IPS-11a (cell line): ENCODE results near the gene C12orf75.
"Not testable (repeated sequence)": the region's sequence is repeated elsewhere in the genome, so short reads cannot be mapped to it uniquely, and the experiment has no call there.

Experiments
- H3K4me3 ChIP-seq: one replicate; pipeline ENCODE4 v1.5.1; 2013; ENCODE audit warnings: low read depth, low read length, control low read depth

C12orf75 gene

DNA sequence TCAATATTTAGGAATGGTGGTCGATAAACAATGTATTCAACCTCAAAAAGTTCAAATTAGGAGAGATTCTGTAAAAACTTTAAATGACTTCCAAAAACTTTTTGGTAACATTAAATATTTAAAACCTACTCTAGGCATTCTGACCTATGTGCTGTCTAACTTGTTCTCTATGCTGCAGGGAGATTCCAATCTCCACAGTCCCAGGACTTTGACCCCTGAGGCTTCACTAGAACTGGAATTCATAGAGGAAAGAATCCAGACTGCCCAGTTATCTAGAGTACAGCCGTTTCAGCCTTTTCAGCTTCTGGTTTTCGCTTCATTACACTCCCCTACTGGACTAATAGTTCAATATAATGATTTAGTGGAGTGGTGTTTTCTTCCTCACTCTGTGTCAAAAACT, 21.1 kb upstream of the C12orf75 start:
- not testable (repeated sequence) for H3K4me3 ChIP-seq

DNA sequence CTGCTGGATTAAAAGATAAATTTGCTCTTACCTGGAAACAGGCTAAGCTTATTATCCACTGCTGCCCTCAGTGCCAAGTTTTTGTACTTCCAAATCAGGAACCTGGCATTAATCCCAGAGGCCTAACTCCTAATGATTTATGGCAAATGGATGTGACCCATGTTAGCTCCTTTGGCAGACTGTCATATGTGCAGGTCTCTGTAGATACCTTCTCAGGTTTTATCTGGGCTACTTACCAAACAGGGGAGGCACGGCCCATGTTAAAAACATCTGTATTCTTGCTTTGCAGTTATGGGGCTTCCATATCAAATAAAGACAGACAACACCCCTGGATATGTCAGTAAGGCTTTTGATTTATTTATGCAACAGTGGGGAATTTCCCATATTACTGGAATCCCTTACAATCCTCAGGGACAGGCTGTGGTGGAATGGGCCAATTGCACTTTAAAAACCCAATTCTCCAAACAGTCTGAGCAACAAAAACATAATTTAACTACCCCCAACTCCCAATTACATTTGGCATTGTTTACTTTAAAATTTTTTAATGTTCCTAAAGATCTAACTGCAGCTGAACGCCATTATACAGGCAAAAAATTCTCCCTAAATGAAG, 19.9 kb upstream of the C12orf75 start:
- not testable (repeated sequence) for H3K4me3 ChIP-seq

DNA sequence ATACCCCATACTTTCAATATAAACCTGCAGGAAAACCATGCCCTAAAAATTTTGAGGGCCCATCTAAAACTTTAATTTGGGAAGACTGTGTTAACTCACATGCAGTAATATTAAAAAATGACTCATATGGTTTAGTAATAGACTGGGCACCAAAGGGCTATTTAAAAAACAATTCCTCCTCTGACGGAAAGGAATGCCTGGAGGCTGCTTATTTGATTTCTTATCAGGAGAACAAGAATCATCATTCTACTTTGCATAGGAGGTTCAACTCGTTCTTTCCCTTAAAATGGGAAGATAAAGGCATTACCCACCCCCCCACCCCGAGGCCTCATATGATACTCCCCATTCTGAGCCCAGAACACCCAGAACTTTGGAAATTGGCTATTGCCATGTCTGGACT, 18.6 kb upstream of the C12orf75 start:
- not testable (repeated sequence) for H3K4me3 ChIP-seq

DNA sequence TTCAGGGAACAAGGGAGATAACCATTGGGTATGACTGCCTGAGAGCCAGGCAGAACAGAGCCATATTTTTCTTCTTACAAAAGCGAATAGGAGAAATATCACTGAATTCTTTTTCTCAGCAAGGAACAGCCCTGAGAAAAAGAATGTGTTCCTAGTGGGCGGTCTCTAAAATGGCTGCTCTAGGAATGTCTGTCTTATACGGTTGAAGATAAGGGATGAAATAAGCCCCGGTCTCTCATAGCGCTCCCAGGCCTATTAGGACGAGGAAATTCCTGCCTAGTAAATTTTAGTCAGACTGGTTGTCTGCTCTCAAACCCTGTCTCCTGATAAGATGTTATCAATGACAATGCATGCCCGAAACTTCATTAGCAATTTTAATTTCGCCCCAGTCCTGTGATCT, 16.7 kb upstream of the C12orf75 start:
- H3K4me3 ChIP-seq, result not testable (repeated sequence)

DNA sequence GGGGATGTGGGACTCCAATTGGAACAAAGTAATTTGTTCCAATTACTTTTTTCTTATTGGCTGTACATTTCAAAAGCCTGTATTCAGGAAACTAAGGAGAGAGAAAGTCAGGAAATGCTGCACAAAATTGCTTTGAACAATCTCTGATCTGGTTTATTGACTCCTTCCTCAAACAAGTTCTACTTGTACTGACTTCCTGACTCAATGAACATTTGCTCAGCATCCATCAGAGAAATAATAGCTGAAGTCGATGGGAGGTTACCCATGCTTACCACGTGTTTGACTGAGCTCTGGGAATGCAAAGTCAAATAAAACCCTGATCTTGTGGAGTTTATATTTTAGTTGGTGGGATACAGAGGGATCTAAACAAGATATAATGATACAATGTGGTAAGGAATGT, 15.4 kb upstream of the C12orf75 start:
- H3K4me3 ChIP-seq, result no peak overlapping the region

DNA sequence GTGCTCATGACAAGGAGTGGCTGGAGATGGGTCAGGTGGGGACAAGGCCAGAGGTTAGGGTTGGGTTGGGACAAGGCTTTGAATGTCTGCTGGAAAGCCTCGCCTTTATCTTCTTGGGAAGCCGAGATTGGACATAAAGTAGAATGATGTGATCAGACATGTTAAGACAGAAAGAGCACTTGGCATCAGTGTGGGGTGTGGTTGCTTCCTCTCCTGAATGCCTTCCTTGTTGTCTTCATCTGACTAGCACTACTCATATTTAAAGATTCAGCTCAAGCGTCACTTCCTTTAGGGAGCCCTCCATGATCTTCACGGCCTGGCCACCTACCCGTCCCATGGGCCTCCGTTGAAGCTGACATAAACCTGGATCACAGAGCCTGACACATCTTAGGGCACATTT, 14.8 kb upstream of the C12orf75 start:
- H3K4me3 ChIP-seq, result no peak overlapping the region

DNA sequence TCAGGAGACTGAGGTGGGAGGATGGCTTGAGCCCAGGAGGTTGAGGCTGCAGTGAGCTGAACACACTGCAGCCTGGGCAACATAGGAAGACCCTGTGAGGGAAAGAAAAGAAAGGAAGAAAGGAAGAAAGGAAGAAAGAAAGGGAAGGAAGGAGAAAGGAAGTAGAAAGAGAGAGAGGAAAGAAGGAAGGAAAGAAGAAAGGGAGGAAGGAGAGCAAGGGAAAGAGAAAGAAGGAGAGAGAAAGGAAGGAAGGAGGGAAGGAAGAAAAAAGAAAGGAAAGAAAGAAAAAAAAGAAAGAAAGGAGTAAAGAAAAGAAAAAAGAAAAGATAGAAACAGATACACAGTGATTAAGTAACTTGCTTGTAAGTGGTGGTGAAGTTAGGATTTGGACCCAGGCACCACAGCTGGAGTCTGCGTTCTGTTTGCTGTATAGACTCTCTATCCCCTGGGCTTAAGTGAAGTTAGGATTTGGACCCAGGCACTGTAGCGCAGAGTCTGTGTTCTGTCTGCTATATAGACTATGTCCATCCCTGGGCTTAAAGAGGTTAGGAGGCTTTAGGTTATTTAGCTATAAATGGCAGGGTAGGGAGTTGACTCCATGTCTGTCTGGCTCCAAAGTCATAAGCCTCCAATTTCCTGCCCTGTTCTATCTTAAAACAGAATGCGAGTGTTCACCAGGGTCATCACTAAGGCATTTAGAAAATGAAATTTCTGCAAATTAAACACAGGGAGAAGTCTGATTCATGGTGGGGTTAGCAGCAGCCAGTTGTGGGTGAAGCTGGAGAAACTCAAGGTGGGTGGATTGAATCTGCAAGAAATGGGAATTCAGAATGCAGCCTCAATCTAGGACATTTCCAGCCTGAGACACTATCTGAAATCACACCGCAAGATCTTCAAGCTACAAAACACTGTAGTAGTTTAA, 13.3 kb upstream of the C12orf75 start:
- H3K4me3 ChIP-seq, result no peak overlapping the region

DNA sequence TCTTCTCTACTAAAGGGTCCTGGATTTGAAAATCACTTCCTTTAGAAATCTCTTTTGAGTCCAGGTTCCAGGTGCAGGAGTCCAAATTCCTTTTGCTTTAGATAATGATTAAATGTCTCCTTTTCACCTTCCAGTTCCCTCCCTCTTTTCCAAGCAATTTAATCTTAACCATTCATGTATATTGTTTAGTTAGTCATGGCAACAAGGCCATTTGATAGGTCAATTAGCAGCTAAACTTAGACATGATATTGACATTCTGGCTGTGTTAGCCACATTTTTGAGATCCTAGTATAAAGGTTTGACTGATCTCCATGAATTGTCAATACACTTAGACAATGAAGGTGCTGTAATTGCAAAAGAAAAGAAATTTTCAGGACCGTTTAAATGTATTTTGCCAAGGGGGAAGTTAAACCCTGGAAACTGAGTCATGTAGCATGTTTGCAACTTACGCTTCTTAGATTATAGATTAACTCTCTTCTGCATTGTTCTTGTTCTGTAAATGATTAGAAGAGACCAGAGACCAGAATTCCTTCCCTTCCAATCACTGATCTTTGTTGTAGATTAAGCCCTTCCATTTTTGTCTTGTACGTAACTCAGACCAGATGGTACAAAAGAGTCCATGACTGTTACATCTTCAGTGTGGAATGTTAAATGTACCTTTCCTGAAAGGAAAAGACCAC, 12.4 kb upstream of the C12orf75 start:
- no peak overlapping the region for H3K4me3 ChIP-seq

DNA sequence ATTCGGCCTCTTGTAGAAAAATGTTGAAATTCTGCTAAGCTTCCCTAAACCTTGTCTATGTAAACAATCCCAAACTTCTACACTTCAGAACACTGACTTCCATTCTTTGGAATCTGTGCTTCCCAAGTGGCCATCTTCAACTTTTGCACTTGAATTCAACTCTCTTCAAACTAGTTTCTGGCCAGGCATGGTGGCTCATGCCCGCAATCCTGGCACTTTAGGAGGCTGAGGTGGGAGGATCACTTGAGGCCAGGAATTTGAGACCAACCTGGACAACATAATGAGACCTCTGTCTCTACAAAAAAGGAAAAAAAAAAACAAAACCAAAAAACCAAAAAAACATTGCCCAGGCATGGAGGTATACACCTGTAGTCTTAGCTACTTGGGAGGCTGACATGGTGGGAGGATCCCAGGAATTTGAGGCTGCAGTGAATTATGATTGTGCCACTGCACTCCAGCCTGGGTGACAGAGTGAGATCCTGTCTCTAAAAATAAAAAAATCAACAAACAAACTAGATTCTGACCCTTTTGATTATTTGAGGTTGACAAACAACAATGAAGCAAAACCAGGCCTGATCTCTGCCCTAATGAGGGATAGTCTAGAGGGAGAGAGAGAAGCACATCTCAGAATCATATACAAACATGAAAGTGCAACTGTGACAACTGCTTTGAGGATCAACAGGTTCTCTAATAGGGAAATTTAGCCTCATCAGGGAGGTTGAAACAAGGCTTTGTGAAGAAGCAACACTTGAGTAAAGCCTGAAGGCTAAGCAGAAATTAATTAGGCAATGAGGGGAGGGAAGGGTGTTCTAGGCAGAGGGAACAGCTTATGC, 11.6 kb upstream of the C12orf75 start:
- no peak overlapping the region for H3K4me3 ChIP-seq

DNA sequence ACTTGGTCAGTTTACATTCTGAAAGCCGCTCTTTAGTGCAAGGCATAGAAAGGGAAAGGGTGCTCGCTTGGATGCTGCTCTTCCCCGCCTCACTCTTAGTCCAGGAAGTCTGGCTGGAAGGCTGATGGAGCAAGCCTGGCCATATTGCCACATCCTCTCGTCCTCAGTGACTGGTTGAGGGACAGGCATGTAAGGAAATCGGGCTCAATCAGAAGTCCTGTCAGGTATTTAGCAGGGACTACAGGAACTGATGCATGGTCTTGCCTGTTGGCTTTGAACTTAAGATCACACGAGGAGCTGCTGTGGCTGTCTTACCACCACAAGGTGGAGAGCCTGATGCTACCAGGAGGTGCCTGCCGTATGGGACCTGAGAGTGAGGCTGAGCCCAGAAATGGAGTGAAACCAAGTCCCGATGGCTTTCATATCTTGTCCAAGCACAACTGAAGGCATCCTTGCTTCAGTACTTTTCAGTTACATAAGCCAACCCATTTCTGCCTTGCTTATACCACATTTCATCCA, 10.7 kb upstream of the C12orf75 start:
- H3K4me3 ChIP-seq, result no peak overlapping the region

DNA sequence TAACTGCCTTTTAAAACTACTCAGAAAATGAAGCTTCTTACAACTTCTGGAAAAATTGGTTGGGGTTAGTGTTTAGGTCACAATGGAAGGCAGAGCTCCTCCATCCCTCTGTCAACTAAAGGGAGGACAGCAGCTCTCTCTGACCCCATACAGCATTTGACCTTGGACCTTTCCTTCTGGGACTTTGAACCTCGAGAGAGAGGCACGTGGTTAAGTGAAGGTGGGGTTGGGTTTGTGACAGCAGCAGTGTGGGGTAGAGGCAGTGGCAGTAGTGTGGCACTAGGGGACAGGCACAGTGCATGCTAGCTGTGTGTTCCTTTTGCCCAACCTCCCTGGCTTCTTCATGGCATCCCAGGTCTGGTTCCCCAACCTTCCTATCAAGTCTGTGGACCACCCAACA, 9.4 kb upstream of the C12orf75 start:
- no peak overlapping the region for H3K4me3 ChIP-seq

DNA sequence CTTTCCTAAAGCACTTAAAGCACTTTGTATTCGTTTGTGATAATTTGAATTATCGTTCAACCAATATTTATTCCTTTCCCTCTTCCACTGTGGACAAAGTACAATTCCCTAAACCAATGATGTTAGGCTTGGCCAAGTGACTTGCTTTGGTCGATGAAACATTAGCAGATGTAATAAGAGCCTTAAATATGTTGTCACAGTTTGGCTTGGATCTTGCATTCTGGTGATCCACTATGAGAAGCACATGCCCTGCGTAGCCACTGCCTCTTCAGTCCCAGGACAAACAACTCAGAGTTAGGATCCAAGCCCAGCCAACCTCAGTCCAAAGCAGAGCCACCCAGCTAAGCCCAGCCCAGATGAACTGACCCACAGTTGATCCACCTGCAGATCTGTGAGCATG, 8.4 kb upstream of the C12orf75 start:
- no peak overlapping the region for H3K4me3 ChIP-seq

DNA sequence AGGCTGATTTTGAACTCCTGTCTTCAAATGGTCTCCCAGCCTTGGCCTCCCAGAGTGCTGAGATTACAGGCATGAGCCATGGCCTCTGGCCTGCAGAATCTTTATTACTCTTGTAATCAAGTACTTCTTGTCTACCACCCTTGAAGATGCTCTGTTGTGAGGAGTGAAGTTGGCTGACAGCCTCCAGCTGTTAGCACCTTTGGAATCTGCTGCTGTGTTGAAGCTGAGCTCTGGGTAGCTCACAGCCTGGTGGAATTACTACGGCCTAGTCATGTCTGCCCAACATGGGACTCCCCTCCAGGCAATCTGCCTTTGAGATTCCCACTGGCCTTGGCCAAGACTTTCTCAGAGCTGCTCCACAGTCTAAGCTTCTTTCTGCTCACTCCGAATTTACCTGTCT, 5.8 kb upstream of the C12orf75 start:
- H3K4me3 ChIP-seq, result no peak overlapping the region

DNA sequence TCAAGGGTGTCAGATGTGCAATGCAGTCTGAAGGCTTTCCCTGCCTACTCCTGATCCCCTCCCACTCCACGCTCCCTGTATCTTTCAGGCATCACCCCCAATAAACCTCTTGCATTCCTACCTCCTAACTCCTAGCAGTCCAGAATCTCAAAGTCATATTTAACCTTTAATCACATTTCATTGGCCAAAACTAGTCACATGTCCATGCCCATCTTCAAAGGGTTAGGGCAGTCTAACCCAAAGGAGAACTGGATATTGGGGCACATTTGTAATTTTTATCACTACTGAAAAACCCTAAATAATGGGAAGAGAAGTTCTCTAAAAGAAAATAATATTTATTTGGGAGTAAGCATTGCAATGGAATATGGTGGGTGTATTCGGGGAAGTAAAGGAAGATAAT, 5.4 kb upstream of the C12orf75 start:
- H3K4me3 ChIP-seq, result no peak overlapping the region

DNA sequence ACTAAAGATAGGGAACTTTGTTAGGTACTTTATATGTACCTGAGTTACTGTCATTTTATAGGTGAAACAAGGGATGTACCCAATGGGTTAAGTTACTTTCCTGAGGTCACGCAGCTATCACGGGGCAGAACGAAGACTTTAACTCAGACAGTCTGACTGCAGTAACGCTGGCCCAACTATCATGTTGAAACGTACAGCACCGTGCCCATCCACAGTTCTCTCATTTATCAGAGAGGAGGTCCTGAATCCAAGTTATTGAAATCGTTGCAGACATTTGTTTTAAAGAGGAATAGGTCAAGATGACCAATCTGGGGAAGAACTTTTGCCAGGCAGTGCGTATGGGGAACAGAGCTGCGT, 587 bp upstream of the C12orf75 start:
- H3K4me3 ChIP-seq, result peak overlapping the region; percentile 33

DNA sequence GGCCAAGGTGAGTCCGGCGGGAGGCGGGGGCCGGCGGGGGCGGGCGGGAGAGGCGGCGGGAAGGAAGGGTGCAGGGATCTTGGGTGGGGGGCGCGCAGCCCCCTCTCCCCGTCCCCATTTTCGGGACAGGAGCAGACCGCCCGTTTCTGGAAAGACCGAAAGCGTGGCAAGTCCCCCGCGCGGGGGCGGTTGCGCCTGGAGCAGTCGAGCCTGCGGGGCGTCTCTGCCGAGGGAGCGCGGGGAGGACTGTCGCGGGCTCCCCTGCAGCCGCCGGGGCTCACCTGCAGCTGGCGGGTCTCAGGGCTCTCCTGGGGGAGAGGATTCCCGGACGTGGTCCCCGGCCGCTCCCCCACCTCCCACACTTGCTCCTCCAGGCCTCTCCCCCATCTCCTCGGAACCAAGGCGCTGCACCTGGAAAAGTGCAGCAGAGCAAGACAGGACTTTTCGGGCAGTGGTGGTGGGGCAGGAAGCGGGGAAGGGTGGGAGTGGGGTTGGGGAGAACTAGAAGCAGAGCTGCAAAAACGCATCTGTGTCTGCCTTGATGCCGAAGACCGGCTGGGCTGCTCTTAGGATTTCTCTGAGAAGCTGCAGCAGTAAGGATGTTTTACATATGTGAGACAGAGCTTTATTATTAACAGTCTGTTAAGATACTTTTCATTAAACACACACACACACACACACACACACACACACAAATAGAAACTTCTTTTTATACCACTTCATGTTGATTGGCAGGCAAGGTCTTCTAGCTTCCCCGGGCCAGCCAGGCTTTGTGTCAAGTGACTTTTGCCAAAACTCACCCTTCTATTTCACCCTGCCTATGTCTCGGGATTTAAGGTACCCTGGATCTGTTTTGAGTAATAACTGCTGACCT, 677 bp downstream of the C12orf75 start:
- H3K4me3 ChIP-seq, result peak overlapping the region; percentile 54

DNA sequence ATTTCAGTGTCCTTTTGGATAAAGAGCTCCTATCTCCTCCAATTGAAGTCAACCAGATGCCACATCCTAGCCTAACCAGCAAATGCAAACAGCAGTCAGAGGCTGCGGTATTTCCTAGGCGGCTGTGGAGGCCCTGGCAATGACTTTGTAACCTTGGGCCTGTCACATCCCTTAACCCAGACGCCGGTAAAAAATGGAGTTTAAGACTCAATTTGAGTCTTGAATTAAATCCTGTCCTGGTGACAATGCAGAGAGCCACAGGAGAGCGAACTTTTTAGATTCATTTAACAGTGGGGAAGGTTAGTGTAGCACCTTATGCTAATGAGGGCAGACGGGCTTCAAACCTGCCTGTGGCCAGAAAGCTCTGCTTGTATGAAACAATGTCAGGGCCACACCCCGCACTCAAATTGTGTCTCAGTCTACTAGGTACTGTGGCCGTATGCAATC, 1.3 kb downstream of the C12orf75 start:
- H3K4me3 ChIP-seq, result no peak overlapping the region

DNA sequence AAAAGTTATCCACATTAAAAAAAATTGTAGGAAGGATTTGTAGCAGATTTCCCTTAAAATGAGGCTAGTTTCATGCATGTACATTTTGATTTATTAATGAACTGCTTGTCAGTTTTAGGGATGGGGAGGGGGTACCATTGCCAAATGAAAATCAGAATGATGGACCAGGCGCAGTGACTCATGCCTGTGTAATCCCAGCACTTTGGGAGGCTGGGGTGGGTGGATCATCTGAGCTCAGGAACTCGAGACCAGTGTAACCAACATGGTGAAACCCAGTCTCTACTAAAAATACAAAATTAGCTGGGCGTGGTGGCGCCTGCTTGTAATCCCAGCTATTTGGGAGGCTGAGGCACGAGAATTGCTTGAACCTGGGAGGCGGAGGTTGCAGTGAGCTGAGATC, 1.8 kb downstream of the C12orf75 start:
- H3K4me3 ChIP-seq, result not testable (repeated sequence)

DNA sequence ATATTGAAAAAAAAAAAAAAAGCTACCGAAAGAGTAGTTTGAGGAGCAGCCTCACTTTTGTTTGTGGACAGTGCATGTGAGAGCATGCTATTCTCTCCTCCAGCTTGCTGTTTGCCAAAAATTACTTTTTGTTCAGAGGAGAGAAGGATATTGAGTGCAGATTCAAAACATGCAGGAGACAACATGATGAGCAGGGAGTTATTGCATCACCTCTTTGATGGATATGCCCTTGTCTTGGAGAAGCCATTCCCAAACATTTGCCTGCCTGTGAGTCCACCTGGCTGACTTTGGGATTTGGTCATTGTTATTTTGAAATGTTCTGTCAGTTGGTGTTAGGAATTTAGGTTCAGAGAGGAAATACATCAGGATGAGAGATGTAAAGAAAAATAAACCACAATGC, 2.4 kb downstream of the C12orf75 start:
- no peak overlapping the region for H3K4me3 ChIP-seq

DNA sequence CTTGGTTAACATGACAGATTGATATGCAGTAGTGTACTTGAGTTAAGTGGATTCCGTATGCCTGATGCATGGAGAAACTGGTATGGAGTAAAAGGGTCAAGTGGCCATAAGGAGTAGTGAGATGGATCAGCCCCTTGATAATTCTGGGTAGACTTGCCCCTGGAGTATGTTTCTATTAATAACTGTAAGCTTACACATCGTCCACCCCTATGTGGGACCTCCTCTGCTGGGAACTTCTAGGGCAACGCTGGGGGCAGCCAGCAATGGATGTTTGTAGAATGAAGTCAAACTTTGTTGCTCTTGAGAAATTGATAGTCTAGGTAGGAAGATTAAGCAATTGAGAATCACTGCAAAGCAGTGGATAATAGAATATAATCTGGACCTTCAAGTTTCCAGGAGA, 3.5 kb downstream of the C12orf75 start:
- H3K4me3 ChIP-seq, result no peak overlapping the region
